Measurements from ENCODE around the gene APLP2.

- TF ChIP-seq ZNF274 (IDR thresholded peaks at IDR 0.05; ENCODE audit: low read depth, low read length) (no peak), YY1 (IDR thresholded peaks at IDR 0.05; ENCODE audit: insufficient read depth, insufficient read length) (no peak), SUZ12 (IDR thresholded peaks at IDR 0.05; ENCODE audit: extremely low read depth, insufficient read depth, insufficient read length) (no peak)
These were observed 89.4 kb downstream of the APLP2 start for GRCh38 chr11:130159139-130159538.
